Retinal pigment epithelial cell (primary cell): ENCODE measurements around the gene TMEM19.
"Not testable (repeated sequence)": the region's sequence is repeated elsewhere in the genome, so short reads cannot be mapped to it uniquely, and the experiment has no call there.

Experiments used
- DNase-seq: peaks from one replicate; pipeline ENCODE4 v3.0.0-alpha.2; 2010; ENCODE audit warnings: low read depth
- H3K4me3 ChIP-seq: 2 replicates; pipeline ENCODE4 v1.5.1; 2011; ENCODE audit warnings: mild to moderate bottlenecking, low read length, control low read depth, moderate library complexity
- CTCF ChIP-seq: conservative IDR thresholded peaks from 2 replicates; pipeline ENCODE4 v1.5.1; 2011; ENCODE audit warnings: low read depth, low read length, control low read depth, inconsistent platforms

TMEM19 gene

GRCh38 chr12:71694099-71694820, 8.4 kb downstream of the TMEM19 start:
- DNase-seq, result peak; percentile 80
- TF ChIP-seq CTCF, result no peak
- H3K4me3 ChIP-seq, result no peak overlapping the region

DNA sequence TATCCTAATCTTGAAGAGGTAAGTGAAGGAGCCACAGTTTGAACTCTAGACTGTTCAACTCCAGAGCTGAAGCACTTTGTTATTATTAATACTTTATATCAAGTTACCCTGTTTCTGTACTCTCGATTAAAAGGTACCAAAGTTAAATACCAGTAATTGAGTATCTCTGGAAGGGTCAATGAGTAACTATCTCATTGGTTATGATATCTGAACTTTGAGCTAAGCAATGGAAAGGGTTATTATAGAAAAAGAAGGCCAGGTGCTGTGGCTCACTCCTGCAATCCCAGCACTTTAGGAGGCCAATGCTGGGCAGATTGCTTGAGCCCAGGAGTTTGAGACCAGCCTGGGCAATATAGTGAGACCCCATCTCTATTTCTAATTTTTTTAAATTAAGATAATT, 9.9 kb downstream of the TMEM19 start:
- no peak for TF ChIP-seq CTCF
- H3K4me3 ChIP-seq, result no peak overlapping the region
- no peak for DNase-seq

- DNase-seq, H3K4me3 ChIP-seq: not testable (repeated sequence)
Measured at GRCh38 chr12:71702181-71702580, 16.3 kb downstream of the TMEM19 start.

DNA sequence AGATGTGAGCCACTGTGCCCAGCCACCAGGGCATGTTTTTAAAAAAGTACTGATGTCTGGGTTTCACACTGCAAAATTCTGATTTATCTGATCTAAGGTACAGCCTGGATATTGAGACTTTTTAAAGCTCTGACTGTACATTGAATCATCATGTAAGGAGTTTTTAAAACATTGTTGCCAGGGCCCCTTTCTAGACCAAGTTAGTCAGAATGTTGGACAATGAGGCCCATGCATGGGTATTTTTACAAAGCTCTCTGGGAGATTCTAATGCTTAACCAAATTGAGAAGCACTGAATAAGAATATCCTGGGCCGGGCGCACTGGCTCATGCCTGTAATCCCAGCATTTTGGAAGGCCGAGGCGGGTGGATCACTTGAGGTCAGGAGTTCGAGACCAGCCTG, 16.7 kb downstream of the TMEM19 start:
- no peak for TF ChIP-seq CTCF
- H3K4me3 ChIP-seq, result no peak overlapping the region
- no peak for DNase-seq

DNA sequence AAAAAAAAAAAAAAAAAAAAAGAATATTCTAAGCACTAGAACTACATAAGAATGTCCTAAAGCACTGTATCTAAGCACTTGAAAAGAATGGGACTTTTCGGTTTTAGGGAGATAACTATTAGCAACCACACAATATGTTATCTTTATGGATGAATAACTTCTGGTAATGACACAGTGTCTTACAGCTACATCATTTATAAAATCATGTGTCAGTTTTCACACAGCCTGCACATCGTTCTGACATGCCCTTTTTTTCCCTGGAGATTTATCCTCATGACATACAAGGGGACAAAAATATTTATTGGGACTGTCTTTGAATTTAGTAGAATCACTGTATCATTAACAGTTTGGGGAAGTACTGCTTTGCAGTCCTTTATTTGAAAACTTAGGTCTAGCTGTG, 17.3 kb downstream of the TMEM19 start:
- TF ChIP-seq CTCF, result no peak
- H3K4me3 ChIP-seq, result no peak overlapping the region
- DNase-seq, result no peak

GRCh38 chr12:71704920-71705319, 19.0 kb downstream of the TMEM19 start:
- no peak for DNase-seq
- H3K4me3 ChIP-seq, result no peak overlapping the region
- TF ChIP-seq CTCF, result no peak

- H3K4me3 ChIP-seq, result no peak overlapping the region
- no peak for TF ChIP-seq CTCF
- peak; percentile 7 for DNase-seq
Measured at GRCh38 chr12:71708658-71709057, 22.8 kb downstream of the TMEM19 start.
